ENCODE data around the gene MAP3K13.
"Not testable (repeated sequence)": the region's sequence is repeated elsewhere in the genome, so short reads cannot be mapped to it uniquely, and the experiment has no call there.

The MAP3K13 gene

DNA sequence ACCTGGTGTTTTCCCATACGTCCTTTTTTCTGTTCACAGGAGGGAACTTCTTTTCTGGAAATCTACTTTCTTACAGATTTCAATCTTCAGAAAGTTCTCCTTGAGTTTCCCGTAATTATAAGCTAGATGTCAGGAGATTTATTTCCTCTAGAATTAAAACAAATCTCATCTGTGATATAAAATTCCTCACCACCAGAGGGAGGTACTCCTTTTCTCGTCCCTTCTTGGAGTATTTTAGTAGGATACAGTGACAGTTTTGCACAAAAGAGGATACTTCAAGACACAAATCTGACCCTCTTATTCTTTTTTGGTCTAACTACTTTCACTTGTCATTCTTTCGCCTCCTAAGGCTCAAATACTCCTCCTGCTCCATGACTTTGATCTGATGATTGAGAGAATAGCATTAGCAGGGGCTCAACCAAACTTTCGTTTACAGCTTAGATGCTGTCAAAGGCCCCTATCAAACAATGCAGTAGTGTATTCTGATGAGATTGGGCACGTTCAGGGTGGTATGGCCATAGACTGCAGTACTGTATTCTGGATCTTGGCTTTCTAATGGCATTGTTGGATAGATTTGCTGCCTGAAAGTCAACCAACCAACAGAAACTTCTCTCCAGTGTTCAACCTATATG is 97.9 kb downstream of the MAP3K13 start:
- DNase-seq: no peak

DNA sequence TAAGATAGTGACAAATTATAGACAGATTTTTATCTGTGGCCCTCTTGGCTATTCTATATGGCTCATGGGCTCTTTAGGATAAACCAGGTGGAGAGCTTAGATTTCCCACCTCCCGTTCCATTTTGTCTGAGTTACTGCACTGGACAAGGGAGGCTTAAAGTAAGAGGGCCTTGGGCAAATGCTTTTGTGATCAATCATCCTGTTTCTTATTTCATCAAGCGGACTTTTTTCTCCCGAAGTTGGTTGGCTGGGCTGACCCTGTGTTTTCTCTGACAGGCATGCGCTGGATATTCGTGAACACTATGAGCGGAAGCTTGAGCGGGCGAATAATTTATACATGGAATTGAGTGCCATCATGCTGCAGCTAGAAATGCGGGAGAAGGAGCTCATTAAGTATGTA is 102.5 kb downstream of the MAP3K13 start:
- DNase-seq: no peak

DNA sequence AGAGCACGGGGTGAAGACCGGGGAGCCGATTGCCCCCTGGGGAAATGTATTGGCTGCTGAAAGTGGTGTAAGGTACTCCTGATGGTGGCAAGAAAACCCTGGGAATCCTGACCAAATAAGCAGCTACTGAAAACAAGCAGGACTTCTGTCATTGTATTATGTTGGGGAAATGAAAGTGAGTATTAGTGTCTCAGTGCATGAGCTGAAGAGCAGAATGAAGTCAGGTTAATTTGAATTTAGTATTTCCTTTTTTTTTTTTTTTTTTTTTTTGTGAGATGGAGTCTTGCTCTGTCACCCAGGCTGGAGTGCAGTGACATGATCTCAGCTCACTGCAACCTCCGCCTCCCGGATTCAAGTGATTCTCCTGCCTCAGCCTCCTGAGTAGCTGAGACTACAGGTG is 103.2 kb downstream of the MAP3K13 start:
- not testable (repeated sequence) for DNase-seq

DNA sequence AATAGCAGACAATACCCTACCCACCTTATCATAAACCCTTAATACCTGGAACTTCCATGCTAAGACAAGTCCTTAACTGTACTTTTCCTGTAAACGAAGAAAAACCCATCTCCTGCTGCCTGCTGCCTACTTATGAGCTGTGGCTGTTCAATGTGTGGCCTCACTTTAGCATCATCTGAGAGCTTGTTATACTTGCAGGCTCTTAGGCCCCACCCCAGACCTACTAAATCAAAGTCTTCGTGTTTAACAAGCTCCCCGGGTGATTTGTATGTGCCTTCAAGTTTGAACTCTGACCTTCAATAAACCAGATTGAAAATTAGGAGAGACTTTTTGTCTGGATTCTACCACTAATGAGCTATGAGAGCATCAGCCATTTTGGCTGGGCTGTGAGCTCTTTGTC is 106.6 kb downstream of the MAP3K13 start:
- no peak for DNase-seq

DNA sequence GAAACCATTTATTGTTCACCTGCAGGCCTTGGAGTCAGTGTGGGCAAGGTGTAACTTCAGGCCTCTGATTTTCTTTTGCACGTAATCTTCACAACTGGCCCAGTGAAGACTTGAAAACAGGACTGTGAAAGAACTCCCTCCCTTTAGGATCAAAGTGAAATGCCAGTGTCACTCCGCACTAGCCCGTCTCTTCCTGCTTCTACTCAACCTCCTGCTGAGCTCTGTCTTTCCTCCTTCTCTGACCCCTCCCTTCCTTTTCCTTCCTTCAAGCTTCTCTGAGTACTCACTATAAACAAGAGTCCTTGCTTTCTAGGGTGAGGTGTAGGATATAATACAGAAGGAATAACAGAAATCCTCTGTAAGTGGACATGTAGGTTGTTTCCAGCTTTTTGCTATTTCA is 107.4 kb downstream of the MAP3K13 start:
- DNase-seq: no peak

DNA sequence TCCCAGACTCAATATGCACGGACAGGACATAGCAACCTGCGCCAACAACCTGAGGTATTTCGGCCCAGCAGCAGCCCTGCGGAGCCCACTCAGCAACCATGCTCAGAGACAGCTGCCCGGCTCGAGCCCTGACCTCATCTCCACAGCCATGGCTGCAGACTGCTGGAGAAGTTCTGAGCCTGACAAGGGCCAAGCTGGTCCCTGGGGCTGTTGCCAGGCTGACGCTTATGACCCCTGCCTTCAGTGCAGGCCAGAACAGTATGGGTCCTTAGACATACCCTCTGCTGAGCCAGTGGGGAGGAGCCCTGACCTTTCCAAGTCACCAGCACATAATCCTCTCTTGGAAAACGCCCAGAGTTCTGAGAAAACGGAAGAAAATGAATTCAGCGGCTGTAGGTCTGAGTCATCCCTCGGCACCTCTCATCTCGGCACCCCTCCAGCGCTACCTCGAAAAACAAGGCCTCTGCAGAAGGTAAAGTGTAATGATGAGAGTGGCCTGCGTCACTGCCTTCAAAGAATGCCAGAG is 110.4 kb downstream of the MAP3K13 start:
- no peak for DNase-seq

DNA sequence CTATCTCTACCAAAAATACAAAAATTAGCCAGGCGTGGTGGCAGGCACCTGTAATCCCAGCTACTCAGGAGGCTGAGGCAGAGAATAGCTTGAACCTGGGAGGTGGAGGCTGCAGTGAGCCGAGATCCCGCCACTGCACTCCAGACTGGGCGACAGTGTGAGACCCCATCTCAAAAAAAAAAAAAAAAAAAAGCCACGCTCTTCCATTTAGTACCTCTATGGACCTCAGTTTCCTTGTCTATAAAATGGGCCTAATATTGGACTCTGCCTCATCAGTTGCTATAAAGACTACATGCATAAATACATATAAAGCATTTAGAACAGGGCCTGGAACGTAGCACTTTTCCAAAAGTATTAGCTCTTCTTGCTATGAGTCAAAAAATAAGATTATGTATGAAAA is 112.0 kb downstream of the MAP3K13 start:
- not testable (repeated sequence) for DNase-seq

DNA sequence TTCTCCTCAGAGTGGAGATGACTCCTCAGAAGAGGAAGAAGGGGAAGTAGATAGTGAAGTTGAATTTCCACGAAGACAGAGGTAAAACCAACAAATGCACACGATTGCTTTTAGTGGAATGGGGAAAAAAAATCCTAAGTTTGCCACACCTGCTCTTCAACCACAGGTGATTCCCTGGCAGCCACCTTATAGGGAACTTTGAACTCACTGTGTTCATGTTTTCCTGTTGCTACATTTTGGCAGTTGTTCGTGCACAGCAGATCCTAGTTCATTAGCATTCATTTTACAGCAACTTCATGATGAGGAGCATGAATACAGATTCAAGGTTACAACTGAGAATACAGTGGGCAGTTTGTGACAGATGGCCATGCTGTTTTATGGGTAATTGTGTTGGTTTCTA is 114.4 kb downstream of the MAP3K13 start:
- DNase-seq: no peak

DNA sequence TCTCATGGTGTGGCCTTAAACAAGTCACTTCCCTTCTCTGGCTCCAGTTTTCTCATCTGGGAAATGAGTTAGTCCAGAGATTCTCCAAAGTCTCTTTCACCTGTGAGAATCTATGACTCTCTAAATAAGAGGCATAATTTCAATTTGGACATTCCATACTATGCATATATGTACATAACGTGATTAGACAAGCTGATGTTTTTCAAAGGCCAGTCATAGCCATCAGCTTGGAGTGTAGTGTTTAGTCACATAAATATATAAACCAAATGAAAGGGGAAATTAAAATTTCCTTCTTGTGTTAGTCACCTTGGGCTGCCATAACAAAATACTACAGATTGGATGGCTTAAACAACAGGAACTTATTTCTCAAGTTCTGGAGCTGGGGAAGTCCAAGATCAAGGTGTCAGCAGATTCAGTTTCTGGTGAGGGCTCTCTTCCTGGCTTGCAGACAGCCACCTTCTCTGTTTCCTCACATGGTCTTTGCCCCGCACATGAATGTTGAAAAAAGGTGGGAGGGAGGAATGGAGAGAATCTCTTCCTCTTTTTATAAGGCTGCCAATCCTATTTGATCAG is 116.5 kb downstream of the MAP3K13 start:
- no peak for DNase-seq

DNA sequence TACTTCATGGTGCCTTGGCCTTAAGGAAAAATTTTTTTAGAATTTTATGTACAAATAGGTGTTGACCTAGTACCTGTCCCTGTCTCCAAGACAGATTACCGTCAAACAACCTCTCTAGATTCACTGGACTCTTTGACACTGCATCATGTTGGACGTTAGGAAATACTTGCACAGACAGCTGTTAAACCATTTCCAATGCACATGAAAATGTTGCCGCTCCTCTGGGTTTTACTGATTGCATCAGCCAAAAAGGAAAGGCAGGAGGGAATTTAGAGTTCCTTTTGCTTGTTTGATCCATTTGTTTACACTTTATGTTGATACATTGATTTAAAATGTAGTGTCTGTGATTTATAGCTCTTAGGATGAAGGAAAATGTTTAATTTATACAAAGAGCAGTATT is 121.4 kb downstream of the MAP3K13 start:
- DNase-seq: no peak

DNA sequence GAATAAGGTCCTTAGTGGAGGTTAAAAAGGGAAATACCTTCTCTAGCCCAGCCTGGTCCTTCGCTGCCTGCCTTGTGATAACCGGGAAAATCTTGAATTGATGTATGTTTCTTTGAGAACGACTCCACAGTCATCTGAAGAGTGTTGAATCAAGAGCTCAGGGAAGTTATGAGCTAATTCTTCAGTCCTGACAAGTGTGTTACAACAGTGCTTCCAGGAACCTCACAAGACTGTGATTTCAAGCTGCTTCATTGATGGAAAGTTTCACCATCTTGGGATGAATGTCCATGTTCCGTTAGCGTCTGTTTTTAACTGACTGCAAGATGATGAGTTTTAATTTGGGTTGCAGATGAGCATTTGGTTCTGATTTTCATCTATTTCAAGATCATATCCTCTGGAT is 123.5 kb downstream of the MAP3K13 start:
- DNase-seq: no peak

DNA sequence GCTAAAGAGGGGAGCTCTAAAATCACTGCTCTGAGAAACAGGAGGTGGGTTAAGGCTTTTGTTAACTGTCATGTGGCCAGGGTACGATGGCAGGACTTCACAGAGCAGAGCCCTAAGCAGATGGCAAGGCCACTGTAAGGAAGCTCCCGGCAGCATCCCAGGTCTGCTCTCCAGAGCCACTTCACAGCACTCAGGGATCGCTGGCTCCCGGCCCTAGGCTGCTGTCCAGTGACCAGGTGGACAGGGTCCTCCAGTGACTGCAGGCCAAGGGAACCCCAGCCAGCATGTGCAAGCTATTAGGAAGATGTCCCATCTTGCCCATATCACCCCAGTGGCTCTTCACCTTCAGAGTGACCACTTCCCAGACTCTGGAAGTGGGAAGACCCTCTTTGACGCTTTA is 125.5 kb downstream of the MAP3K13 start:
- DNase-seq: no peak

DNA sequence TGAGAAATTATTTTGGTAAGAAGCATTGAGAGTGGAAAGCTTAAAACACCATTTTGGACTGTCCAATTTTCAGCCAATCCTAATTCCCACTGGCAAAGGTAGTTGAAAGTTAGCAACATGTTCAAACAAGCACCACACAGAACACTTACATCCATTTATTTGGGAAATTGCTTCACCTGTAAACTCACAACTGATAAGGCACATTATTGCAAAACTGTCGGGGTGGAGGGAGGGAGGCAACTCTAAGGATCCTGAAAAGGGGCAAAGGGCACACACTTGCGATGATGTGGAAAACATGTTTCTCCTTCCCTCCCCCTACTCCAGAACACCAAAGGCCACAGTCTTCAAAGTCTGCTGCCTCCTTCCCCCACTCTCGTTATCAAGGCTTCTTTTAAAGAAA is 126.5 kb downstream of the MAP3K13 start:
- no peak for DNase-seq

DNA sequence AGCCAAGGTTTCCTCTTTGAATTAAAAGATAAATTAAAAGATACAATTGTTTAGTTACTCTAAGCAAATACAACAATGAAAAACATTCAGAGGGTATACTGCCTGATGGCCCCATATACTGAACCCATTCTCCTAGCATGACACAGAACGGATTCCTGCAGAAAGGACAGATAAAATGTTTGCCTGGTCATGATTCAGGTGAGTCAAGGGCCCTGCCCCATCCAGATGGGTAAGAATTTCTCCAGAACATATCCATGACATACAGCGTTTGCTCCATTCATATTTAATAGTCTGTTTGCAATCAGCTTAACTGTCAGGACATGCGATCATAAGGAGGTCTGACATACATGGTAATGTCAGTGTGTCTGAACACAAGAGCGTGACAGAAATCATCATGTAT is 127.3 kb downstream of the MAP3K13 start:
- DNase-seq: no peak

DNA sequence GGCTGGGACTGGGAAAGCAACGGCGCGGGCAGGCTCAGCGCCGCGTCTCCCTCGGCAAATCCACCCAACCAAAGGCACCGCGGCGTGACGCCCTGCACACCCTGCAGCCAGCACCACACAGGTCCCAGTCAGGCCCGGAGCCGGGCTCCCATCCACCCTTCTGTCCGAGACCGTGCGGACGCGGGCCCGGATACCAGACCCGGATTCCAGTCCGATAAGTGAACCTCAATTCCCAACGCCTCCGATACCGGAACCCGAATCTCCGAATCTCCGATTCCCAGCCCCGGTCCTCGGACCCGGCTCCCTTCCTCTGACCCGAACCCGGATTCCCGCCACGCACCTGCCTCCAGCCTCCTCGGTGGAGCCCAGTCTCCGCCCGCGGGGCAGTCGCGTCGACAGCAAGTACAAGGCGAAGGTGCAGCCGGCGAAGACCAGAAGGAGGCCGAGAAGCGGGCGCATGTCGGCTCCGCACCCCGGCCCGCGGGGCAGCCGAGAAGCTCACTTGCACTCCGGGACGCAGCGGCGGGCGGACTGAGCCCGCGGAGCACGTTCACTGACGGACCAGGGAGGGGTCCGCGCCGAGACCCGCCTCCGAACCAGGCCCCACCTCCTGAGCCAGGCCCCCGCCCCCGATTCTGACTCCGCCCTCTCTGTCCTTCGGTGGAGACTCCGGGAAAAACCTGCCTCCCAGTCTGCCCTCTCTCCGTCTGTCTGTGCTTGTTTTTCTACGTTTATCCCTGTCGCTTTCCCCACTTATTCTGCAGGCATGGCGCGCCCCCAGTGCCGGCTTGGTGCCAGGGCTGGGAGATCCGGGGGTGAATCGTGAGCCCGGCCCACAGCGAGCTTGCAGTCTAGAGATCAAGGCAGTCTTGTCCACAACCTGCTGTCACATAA is 135.8 kb downstream of the MAP3K13 start, which contains the start of gene TMEM41A:
TSS of gene TMEM41A (minus strand) at position 533 of the 894 bp plus-strand sequence. CDS start at position 459, 74 bp downstream.
- peak; percentile 89 for DNase-seq

DNA sequence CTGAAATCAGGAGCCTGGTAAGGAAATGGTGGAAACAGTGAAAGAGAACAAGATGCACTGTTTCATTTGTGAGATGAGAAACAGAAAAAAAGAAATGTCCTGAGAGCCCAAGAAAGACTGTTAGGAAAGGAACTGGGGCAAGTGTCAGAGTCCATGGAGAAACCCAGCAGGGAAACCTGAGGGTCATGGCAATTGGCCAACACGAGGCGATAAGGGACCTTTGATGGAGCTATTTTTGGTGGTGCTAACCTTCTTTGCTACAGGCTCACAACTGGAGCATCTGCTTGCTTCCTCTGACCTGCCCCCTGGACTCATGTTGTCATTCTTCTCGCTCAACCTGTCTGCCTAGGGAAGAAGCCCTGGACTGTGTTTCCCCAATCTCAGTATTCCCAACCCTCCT is 140.1 kb downstream of the MAP3K13 start:
- DNase-seq: no peak

DNA sequence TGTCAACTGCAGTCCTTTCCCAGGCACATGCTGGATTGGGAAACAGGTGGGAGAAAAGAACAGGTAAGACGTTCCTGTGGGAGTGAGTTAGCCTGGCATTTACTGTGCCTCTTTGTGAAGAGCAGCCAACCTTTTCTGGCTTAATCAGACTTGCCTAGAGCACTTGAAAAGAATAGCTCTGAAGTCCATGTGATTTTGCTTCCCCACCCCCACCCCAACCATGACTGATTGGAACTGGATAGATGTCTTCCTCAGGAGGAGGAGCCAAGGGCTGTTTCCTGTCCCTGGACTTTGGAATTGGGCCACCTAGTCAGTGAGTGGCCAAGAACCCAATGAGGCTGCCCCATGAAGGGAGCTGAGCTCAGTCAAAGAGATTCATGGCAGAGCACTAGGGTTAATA is 140.6 kb downstream of the MAP3K13 start:
- DNase-seq: no peak

DNA sequence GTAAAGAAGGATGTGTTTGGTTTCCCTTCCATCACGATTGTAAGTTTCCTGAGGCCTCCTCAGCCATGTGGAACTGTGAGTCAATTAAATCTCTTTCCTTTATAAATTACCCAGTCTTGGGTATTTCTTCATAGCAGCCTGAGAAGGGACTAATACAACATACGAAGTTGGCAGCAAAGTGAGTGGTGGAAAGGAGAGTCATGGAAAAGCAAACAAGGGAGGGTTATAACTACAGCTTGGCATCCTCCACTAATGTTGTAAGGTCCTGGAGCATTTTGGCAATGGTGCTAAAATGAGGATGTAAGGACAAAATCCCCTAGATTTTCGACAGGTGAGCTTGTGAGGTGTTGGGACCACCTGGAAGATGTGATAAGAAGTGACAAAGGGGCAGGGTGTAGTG is 141.7 kb downstream of the MAP3K13 start:
- no peak for DNase-seq

DNA sequence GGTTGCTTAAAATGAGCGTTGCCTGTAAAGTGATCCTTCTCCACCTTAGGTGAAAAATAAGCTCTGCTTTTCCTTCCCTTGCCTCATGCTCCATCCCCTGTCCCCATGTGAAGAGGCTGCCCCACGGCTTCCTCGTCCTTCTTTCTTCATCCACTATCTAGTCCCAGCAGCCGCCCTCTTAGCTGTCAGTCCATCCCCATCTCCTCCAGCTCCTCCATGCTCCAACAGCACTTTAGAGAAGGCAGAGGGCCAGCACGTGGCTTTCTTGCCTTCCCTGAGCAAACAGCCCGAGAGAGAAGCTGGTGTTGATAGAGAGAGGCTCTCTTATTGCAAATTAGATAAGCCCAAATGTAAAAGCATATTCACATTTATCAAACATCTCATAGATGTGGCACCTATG is 144.9 kb downstream of the MAP3K13 start:
- no peak for DNase-seq

DNA sequence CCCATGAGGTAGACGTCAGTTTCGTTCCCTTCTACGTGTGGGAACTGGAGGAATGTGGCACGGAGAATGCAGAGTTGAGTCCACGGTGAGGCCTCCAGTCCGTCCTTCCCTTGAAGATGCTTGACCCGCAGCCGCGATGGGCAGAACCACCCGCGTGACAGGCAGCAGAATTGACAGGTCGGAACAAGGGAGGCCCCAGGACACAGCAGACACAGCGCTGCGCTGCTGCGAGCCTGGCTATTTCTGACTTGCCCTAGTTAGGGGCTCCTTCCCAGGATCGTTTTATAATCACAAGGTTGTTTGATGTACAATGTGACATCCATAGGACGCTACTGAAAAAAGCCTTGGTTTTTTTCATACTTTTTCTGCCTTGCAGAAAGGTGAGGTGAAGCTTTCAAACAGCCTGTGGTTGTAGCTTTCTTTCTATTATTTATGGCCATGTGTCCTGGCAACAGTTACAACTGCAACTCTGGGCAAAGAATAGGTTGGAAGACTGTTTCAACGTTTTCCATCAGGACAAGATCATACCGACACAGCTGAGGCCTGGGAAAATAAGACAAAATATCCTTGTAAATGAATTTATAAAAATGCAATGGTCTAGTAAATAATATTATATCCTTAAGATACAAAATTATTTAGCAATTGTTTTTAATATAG is 145.5 kb downstream of the MAP3K13 start:
- DNase-seq: no peak

DNA sequence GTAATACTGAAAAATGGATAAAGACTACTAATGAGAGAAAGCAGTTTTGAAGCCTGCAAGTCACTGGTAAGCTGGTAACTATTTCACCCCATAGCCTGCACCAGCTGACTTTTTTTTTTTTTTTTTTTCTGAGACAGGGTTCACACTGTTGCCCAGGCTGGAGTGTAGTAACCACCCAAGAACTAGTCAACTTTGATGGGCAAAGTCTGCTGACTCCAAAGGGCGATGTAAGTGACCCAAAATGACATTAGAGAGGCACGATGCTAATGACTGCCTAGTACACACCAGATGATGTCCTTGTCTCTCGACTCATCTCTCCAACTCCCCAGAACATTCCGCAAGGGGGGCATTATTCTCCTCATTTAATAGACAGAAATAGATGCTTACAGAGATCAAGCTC is 148.8 kb downstream of the MAP3K13 start:
- no peak for DNase-seq

DNA sequence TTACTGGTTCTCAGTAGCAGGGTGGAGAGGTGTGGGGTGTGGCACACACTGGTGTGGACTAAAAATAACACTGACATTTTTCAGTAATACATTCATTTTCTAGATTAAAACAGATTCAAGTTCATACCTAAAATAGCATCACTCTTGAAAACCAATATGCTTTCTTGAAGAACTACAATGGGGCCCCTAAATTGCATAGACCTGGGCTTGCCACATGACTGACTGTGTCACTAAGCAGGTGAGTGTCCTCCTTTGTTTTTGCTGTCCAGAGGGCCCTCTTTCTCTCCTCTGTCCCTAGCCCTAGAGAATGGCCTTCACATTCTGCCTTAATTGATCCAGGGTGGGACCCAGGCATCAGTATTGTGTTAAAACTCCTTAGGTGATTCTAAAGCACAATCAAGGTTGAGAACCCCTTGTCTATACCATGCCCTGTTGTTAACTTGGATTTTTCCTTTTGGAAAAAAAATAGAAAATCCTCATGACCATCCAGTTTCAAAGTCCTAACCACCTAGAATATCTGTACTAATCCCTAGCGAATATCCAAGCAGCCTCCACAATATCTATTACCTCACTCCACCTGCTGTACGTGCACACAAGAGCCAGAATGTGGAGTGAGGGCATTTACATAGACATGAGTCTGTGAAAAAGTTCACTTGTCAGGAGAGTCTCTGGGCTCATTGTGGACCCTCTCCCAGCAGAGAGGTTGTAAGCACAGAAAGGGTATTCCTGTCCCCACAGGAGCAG is 154.6 kb downstream of the MAP3K13 start:
- DNase-seq: no peak

DNA sequence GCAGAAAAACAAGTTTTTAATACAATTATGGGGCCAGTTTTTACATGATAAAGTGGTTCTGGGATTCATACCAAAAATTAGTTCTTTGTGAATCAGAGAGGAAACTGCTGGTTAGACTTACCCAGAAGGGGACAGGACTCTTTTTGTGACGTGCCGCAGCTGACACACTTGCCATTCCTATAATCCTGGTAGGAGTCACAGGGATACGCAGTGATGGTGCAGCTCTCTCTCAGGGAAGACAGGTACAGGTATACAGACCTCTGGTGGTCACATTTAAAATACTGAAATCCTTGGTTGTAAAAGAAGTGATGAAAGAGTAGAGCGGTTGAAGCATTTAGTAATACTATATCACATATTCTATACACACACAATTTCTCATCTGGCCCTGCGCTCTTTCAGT is 156.1 kb downstream of the MAP3K13 start:
- no peak for DNase-seq

Data from NCI-H1436 (cell line).